GM19467 (cell line): ENCODE results near the gene CRYGN.

Source experiments
- ATAC-seq: cut with Tn5 transposase; IDR thresholded peaks from one replicate; pipeline ENCODE4 v1.9.1; 2021; ENCODE audit warnings: mild to moderate bottlenecking, moderate library complexity; ENCODE audit not compliant: unreplicated experiment

CRYGN gene

GRCh38 chr7:151427705-151428377 is 12.1 kb downstream of the CRYGN start:
- no peak for ATAC-seq

- ATAC-seq = no peak
These were observed 12.8 kb downstream of the CRYGN start for GRCh38 chr7:151426904-151427704.

GRCh38 chr7:151426441-151426903 is 13.5 kb downstream of the CRYGN start:
- no peak for ATAC-seq

GRCh38 chr7:151425670-151426440 is 14.1 kb downstream of the CRYGN start:
- no peak for ATAC-seq

- no peak for ATAC-seq
These were observed 15.1 kb downstream of the CRYGN start for GRCh38 chr7:151424799-151425198.

- ATAC-seq = no peak
These were observed 16.0 kb downstream of the CRYGN start for GRCh38 chr7:151423936-151424335.

GRCh38 chr7:151423226-151423625 is 16.7 kb downstream of the CRYGN start:
- ATAC-seq = no peak

GRCh38 chr7:151422212-151422611 is 17.7 kb downstream of the CRYGN start:
- no peak for ATAC-seq

- ATAC-seq = no peak
These were observed 19.8 kb downstream of the CRYGN start for GRCh38 chr7:151420144-151420543.

- no peak for ATAC-seq
These were observed 23.0 kb downstream of the CRYGN start for GRCh38 chr7:151416941-151417315.

- no peak for ATAC-seq
These were observed 23.6 kb downstream of the CRYGN start for GRCh38 chr7:151416112-151416940.

GRCh38 chr7:151415375-151416105 is 24.4 kb downstream of the CRYGN start:
- no peak for ATAC-seq

GRCh38 chr7:151413241-151413640 is 26.7 kb downstream of the CRYGN start:
- ATAC-seq = no peak

GRCh38 chr7:151412318-151412717 is 27.6 kb downstream of the CRYGN start:
- ATAC-seq = no peak

GRCh38 chr7:151411551-151411950 is 28.4 kb downstream of the CRYGN start:
- ATAC-seq = no peak

GRCh38 chr7:151410405-151411390 is 29.2 kb downstream of the CRYGN start:
- ATAC-seq = no peak

- ATAC-seq = no peak
These were observed 30.1 kb downstream of the CRYGN start, which contains the start of gene WDR86 for GRCh38 chr7:151409667-151410404. Gene WDR86 (minus strand): TSS chr7:151410038. CDS start chr7:151409589, 449 bp downstream.
